Measurements from ENCODE around the gene ELMO3. TPM values are rescaled to one million over a fixed set of nuclear protein-coding genes. Genes with fewer than 3 reads are reported as not detected.

ELMO3 gene
- polyA plus RNA-seq, 10 donors, result 0.48 to 2.2 (median 1.2) TPM

DNA sequence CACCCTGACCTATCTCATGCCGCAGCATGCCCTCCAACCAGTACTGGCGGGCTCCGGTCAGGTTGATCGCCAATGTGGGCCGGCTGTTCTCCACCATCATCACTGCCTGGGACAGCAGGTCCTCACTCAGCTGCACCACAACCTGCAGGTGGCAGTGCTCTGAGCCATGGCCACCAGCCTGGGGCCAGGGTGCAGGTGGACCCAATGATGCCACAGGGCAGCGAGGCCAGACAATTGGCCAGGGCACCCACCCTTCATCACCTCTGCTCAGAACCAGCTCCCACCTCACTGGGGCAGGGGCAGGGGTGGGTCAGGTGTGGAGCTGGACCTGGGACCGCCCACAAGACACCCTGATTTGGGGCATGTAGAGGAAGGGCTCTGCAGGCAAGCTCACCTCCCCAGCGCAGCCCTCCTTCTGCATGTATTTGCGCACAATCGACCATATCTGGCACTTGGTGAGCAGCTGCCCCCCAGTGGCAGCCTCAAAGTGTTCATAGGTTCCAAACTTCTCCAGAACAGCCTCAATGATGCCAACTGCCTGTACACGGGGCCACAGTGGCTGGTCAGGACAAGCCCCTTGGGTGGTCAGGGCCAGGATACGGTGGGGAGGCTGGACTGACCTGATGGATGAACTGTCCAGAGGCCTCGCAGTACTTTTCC, 19.4 kb upstream of the ELMO3 start:
- no peak for DNase-seq

- DNase-seq, result no peak
Measured at GRCh38 chr16:67180166-67180565, 18.8 kb upstream of the ELMO3 start.

DNA sequence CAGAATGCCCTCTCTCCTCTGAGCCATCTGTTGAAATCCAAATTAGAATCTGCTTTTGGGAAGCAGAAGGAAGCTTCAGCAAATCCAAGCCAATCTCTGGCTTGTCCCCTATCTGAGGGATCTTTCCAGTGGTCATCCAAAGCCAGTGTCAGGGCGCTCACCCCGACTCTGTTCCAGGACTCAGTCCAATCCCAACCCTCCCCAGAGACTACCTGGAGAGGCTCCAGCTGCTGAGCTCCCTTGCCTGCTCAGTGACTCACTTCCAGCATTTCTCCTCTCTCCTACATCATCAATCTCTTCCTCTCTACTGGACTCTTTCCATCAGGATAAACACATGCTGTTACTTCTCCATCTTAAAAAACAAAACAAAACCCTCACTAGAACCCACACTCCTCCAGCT, 17.6 kb upstream of the ELMO3 start:
- peak in 1 of 3 donors; percentile 35 for DNase-seq

GRCh38 chr16:67182288-67182687, 16.6 kb upstream of the ELMO3 start:
- DNase-seq, result no peak

GRCh38 chr16:67183284-67183626, 15.7 kb upstream of the ELMO3 start:
- no peak for DNase-seq

DNA sequence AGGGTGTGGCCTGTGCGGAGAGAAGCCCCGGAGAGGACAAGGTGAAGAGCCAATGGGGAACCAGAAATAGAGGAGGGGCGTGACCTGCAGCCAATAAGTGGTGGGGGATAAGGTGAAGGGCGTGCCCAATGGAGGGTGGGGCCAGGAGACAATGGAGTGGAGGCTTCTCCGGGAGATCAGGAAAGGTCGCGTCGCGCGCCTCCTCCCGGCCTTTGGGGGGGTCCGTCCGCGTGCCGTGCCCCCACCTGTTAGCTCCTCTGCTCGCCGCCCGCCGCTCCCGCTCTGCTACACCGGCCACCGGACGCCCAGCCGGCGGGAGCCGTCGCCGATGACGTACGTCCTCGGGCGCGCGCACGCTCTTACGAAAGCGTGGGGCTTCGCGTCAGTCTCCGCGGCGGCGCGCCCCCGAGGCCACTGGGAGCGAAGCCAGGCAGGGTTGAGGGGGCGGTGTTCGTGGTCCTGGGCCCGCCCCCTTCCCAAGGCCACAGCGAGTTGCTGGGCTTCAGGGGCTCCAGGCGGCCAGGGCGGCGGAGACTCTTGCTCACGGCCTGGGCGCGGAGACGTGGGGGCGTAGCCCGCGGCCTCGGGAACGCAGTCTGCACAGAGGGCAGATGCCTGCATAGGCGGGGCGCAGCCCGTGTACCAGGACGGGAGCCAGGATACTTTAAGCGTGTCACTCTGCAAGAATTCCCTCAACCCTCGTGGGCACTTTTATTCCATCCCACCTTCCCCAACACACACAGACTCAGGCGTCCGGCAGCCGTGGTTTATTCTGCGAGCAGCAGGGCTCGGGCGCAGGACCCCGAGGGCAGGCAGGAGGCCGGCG, 15.1 kb upstream of the ELMO3 start, which contains the start of gene MATCAP1:
Gene MATCAP1 (minus strand): TSS at position 337 of the 826 bp plus-strand sequence. CDS start 3,353 bp downstream, outside the sequence.
- DNase-seq, result peak; percentile 96 to 99 (median 98)

GRCh38 chr16:67184453-67184994, 14.4 kb upstream of the ELMO3 start:
- DNase-seq, result no peak

GRCh38 chr16:67184995-67185650, 13.8 kb upstream of the ELMO3 start:
- peak; percentile 83 to 95 (median 92) for DNase-seq

DNA sequence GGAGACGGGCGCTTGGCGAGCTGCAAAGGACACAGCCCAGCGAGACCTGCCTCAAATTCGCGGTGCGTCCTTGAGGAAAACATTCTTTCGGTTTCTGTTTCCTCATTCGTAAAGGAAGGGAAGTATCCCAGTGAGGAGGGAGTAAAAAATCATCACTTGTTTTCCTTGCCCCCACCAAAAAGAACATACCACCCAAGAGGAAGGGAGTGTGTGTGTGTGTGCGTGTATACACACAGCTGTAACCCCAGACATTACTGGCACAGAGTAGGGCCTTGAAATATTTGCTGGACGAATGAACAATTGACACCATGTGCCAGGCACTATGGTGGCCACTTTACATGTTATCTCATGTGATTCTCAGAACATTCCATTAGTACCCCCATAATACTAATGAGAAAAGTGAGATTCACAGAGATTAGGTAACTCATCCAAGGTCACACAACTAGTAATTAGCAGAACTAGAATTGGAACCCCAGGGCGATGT, 13.2 kb upstream of the ELMO3 start:
- no peak for DNase-seq

DNA sequence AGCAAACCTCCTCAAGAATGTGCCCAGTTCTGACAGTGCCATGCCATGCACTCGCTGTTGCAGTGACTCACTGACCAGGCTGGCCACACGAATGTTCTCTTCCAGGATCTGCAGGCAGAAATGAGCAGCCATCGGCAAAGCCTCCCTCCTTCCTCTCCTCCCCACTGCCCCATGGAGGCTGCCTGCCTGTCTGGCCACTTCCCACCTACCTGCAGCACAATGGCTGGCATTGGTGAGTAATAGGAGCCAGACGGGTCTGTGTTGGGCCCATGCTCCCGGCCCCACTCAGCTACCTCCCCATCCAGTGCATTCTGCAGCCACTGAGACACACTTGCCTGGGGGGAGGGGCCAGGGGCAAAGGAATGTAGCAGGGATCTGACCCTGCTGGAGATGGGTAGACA, 12.4 kb upstream of the ELMO3 start:
- DNase-seq, result no peak

DNA sequence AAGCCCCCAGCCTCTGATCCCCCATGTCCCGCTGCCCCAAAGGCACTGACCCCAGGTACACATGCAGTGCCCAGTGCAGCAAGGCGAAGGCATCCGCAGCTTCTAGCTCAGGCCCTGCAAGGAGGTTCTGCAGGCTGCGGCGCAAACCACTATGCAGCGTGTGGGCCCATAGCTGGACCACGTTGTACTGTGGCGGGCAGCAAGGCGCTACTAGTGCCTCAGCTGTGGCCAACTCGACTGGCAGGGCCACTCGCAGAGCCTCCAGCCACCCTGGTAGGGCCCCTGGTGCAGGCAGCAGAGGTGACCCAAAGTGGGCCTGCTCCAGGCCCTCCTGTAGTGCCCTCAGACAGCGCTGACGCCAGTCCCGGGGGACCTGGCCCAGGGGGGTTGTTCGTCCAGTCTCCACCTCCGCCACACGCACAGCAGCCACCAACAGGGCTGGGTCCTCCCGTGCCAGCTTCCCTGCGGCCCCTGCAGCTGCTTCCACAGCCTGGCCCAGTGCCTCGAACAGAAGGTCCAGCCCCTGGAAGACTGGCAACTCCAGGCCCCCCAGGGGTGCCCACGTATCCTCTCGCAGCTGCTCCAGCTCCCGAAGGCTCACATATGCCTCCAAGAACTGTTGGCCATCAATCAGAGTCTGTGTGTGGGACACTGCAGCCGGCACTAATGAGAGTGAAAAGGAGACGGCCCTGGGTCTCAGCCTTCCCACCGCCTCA, 11.6 kb upstream of the ELMO3 start:
- DNase-seq, result peak in 2 of 3 donors; percentile 54 to 65

DNA sequence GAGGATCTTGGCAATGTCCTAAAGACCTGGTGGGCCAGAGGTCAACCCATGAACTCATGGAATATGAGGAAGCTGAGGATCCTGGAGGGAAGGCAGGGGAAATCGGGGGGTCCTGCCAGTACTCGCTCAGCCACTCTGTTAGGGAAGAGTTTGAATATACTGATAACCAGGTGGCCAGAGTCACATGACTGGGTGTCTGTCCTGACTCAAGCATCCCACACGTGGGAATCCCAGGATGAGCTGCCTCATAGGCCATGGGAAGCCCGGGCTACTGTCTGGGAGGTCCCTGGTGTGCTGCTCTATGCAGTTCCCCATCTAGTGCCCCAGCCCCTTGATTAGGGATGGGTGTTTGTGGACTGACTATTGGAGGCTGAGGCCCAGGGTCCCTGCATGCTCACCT, 10.6 kb upstream of the ELMO3 start:
- no peak for DNase-seq

- DNase-seq, result no peak
Measured at GRCh38 chr16:67188798-67189197, 10.1 kb upstream of the ELMO3 start.

DNA sequence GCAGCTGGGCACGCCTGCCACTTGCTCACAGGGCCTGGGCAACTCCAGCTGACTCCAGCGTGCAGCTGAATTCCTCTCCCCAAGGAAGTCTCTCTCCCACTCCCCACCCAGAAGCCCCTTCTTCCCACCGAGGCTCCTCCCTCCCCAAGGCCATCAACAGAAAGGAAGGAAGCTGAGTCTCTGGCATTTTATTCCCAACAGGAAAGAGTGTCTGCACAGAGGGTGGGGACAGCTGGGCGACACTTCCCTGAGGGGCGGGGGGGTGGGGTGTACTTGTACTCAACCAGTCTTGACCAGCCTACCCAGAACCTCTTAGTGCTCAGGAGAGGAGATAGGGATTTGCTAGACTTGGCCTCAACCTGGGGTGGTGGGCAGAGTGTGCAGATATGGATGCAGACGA, 8.9 kb upstream of the ELMO3 start, which contains the start of gene EXOC3L1:
Gene EXOC3L1 (minus strand): TSS at position 96 of the 400 bp plus-strand sequence. CDS start 460 bp downstream, outside the sequence.
- DNase-seq, result no peak

GRCh38 chr16:67190448-67191399, 8.2 kb upstream of the ELMO3 start:
- DNase-seq, result no peak

DNA sequence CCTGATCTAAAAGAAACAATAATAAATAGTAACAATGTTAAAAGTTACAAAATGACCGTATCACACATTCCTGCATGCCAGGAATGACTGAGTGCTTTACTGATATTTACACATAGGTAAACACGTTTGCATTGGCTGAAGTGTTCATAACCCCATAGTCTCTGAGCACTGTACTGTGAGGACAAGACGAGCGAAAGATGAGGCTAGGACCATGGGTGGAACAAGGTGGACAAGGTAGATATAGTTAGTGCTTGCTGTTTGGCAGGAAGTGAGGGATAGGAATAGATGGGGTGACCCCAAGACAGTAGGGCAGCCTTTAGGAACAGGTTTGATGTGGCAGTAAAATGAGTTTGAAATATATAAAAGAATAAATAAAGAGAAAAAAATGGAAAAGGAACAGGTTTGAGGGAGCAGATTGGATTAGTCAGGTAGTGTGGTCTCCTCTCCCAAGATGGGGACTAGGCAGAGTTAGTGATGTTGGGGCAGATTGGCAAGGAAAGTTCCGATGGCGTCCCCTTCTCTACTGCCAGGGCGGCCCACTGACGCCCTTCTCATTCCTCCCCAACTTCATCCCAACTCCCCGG, 7.4 kb upstream of the ELMO3 start:
- DNase-seq, result no peak

DNA sequence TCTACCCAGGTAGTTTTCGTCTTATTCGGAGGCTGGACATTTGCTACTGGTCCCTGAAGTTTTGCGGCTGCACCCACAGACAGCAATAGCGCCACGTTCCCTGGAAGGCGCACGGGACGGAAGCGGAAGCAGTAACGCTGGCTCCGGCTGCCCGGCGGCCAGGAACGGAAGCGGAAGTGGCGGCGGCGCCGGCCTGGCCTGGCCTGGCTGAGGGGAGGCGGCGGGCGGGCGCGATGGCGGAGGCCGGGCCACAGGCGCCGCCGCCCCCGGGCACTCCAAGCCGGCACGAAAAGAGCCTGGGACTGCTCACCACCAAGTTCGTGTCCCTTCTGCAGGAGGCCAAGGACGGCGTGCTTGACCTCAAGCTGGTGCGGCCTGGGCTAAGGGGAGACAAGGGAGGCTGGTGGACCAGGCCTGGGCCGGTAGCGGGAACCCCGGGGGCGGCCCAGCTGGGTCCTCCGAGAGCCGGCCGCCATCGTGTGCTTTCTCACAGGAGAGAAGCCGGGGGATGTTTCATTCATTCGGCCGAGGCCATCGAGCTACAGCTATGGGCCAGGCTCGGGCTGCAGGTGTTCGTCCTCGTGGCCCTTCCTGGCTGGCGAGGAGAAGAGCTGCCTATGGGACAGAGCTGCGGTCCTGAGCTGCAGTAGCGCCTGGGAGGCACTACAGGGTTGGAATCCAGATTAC, 6.8 kb upstream of the ELMO3 start, which contains the start of gene E2F4:
Gene E2F4 (plus strand): TSS at position 161 of the 687 bp plus-strand sequence. CDS start 73 bp downstream, at position 234.
- peak; percentile 85 to 95 (median 94) for DNase-seq

DNA sequence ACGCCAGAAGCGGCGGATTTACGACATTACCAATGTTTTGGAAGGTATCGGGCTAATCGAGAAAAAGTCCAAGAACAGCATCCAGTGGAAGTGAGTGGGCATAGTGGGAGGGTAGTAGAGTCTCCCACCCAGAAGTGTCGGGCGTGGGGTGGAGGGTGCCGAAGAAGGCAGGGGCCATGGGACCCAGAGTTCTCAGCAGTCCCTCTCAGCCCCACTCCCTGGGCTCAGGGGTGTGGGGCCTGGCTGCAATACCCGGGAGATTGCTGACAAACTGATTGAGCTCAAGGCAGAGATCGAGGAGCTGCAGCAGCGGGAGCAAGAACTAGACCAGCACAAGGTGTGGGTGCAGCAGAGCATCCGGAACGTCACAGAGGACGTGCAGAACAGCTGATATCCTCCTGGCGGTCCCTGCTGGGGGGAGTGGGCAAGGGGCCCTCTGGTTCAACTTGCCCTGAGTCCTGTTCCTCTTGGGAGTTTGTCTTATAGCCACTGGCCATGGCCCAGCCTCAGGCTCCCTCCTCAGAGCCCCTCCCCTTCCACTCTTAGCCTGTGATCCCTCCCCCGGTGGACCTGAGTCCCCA, 6.1 kb upstream of the ELMO3 start:
- DNase-seq, result no peak

DNA sequence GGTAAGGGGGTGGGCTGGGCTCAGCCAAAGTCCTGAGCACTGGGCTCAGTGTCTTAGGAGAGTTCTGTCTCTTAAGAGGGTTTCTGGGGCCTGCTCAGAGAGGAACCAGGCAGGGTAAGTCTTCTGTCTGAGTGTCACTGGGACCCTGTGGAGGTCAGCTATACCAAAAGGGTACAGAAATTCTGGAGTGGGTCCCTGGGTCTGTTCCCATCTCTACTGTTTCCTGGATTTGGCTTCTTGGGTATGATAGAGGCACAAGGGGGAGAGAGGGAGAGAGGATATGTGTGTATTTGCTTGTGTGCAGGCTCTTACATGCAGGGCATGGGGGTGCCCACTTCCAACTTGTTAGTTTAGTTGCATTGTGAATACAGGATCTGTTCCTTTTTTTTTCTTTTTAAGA, 5.4 kb upstream of the ELMO3 start:
- no peak for DNase-seq
